ENCODE measurements around the gene ATP6V1G1.
A peak's percentile ranks its signal among the peaks of the same experiment; 100 is the strongest.

ATP6V1G1 gene

GRCh38 chr9:114613087-114613486 lies 25.5 kb downstream of the ATP6V1G1 start:
- DNase-seq, result no peak

DNA sequence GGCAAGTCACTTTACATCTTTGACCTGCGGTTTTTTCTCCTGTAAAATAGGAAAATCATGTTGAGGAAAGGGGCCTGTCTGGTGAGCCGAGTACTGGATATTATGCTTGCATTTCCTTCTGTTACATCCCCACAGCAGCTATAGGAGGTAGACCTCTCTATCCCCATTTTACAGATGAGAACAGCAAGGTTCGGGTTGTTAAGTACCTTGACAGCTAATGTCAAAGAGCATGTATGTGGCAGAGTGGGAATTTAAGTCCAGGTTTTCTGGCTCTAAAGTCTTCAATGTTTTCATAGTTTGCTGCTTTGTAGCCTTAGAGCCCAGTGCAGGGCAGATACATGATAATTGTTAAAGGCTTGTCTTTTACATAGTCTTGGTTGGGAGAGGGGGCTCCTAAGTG lies 26.4 kb downstream of the ATP6V1G1 start:
- DNase-seq, result no peak

DNA sequence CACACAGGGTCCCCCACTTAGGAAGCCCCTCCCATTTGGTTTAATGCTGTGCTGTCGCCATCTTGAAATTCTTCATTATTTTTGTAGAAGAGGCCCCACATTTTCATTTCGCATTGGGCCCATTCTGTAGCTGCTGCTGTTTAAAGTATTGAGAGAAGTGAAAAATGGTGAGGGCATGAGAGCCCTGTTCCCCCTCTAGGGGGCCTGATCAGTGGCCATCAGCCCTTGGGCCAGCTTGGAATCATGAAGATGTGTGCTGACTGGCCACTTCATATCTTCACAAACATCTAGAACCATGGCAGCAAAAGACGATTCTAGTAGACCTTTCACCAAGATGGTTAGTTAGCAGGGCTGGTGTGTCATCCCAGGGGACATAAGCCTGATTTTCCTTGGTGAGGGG lies 26.8 kb downstream of the ATP6V1G1 start:
- DNase-seq, result no peak

- peak; percentile 90 to 95 (median 94) for DNase-seq
These were observed 29.3 kb downstream of the ATP6V1G1 start for GRCh38 chr9:114616684-114617520.

GRCh38 chr9:114619191-114619761 lies 31.7 kb downstream of the ATP6V1G1 start:
- peak; percentile 75 to 79 (median 78) for DNase-seq

DNA sequence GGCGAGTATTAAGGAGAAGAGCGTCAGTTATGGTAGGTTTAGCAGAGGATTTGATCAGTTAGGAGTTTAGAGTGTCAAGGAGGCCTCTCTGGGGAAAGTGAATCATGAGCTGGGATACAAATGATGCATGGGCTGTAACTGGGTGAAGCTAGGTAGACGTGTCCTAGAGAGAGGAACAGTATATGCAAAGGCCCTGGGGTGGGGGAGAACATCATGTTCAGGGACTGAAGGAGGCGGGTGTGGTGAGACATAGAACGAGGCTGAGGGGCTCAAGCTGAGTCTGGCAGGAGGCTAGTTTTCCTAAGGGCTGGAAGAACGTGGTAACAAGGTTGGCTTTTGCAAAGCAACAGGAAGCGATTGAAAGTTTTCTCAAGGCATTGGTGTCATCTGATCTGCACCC lies 34.0 kb downstream of the ATP6V1G1 start:
- no peak for DNase-seq

DNA sequence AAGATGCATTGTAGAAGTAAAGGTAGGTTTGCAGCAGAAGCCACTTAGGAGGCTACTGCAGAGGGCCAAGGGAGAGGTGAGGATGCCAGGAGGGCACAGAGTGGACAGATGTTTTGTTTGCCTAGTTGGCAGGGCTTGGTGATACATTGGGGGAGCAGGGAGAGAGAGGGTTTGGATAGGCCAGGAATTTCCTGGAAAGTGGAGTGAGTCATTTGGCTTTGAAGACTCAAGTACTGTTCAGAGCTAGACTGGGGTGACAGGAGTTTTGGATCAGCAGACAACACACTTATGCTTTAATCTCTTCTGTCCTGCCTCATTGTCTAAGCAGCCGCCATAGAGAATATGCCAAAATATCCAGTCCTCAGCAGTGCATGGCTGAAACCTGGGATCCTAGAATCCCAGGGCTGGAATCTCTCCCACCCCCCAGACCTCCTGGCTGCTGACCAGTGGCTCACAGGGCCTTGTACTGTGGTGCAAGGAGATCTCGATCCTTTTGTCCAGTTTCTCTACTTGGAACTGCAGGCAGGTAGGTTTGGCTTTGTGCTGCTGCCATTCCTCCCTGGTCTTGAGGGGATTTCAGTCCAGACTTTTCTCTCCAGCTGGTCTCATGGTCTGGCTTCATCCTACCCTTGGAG lies 34.5 kb downstream of the ATP6V1G1 start:
- no peak for DNase-seq

DNA sequence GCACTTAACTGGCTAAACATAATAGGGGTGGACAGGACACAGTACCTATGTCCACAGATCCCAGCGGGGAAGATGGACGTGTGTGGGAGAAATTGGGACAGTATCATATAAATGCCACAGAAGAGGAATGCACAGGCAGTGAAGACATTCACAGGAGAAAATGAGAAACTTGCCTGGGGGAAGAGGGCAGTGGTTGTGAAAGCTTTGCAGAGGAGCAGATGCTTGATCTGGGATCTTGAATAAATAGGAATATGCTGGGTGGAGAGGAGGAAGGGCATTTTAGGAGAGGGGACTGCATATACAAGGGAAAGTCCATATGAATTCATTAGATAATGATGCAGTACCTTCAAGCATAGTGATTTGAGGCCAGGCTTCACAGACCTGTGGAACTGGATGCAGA lies 37.1 kb downstream of the ATP6V1G1 start:
- DNase-seq, result no peak

GRCh38 chr9:114626415-114627020 lies 38.9 kb downstream of the ATP6V1G1 start:
- DNase-seq, result no peak

DNA sequence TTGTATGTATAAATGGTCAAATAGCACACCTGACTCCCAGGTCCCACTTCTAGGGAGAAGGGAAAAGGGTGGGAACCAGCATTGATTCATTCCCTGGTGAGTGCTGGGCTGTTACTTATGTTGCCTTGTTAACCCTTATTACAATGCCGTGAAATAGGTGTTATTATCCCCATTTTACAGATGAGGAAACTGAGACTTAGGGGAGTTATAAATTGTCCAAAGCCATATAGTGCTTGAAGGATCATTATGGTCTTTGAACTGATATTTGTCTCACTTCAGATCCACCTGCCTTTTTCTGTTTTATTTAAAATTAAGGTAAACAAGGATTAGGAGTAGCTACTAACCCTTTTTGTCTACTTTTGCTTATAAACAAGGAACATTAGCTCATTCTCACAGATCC lies 40.0 kb downstream of the ATP6V1G1 start:
- no peak for DNase-seq

GRCh38 chr9:114629563-114630090 lies 42.1 kb downstream of the ATP6V1G1 start:
- no peak for DNase-seq

- DNase-seq, result no peak
These were observed 43.6 kb downstream of the ATP6V1G1 start for GRCh38 chr9:114631166-114631565.

GRCh38 chr9:114633438-114634089 lies 46.0 kb downstream of the ATP6V1G1 start:
- DNase-seq, result no peak

DNA sequence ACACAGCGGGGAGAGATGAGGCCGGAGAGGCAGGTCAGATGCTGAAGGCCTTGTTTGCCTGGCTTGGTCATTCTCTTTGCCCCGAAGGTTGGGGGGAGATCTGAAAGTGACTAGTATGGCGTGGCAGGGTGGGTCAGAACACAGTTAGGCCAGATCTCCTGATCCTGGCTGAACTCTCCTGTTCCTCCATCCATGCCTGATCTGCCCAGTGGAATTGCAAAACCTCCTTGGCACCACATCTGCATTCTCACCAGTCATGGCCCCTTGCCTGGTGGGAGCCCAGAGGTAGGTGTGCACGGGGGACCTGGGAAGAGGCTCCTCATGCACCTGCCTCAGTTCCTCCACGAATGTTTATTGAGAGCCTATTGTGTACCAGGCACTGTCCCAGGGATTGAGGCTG lies 46.8 kb downstream of the ATP6V1G1 start:
- DNase-seq, result no peak

- no peak for DNase-seq
These were observed 50.8 kb downstream of the ATP6V1G1 start for GRCh38 chr9:114638404-114638803.

GRCh38 chr9:114641967-114642366 lies 54.4 kb downstream of the ATP6V1G1 start:
- DNase-seq, result peak; percentile 35 to 70 (median 52)

DNA sequence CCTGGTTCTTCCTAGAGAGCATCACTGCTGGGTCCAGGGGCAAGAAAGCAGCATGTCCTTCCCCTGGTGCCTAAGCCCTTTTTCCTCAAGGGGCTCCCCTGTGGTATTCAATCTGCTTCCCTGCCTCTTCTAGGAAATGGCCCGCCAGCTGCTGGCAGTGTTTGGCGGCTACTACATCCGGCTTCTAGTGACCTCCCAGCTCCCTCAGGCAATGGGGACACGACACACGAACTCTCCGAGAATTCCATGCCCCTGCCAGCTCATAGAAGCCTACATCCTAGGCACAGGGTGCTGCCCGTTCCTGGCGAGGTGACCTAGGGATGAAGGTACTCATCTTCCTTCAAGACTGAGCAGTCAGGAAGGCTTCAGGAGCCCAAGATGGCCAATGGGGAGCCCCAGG lies 55.4 kb downstream of the ATP6V1G1 start:
- no peak for DNase-seq

- no peak for DNase-seq
These were observed 56.3 kb downstream of the ATP6V1G1 start for GRCh38 chr9:114643896-114644295.
